Panc1 (cell line): ENCODE data around the gene COL13A1.

Source experiments
- POLR2AphosphoS5 ChIP-seq: IDR thresholded peaks from 2 replicates; pipeline ENCODE4 v1.6.1; 2012; ENCODE audit warnings: mild to moderate bottlenecking, low read depth, low read length, moderate library complexity
- TCF7L2 ChIP-seq: IDR thresholded peaks from 2 replicates; pipeline ENCODE4 v1.6.1; 2011; ENCODE audit warnings: mild to moderate bottlenecking, low read depth, low read length, inconsistent platforms
- TF ChIP-seq, protein P1 (sequence below): fragments of 450-650 bp; IDR thresholded peaks from 2 replicates; pipeline ENCODE4 v1.5.1; 2017; ENCODE audit warnings: mild to moderate bottlenecking

DNA sequence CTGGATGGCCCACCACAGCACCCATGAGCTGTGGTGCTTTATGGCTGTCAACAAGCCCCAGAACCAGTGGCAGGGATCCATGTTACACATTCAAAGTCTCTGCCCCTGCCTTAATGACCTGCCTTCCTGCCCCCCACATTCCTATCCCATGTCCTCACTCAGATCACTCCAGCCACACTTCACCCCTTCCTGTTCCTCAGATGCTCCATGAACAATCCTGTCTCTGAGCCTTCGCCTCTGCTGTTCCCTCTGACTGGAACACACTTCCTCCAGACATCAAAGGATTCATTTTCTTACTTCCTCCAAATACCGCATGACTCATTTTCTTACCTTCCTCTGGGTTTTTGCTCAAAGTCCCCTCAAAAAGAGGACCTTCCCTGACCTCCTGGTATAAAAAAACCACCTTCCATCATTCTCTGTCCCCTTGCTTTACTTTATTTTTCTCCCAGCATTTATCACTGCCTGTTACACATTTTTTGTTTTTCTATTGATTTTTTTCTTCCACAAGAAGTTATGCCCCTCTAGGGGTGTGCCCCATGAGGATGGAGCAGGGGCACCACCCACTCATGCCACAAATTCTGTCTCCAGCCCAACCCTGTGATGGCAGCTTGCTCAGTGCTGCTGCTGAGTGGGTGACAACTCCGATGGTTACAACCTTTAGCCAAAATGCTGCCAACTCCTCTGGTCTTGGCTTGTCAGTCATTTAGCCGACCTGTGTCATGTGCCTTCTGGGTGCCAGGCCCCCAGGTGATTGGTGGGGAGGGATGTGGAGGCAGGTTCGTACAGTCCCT is 18.2 kb downstream of the COL13A1 start:
- TF ChIP-seq, protein P1, sequence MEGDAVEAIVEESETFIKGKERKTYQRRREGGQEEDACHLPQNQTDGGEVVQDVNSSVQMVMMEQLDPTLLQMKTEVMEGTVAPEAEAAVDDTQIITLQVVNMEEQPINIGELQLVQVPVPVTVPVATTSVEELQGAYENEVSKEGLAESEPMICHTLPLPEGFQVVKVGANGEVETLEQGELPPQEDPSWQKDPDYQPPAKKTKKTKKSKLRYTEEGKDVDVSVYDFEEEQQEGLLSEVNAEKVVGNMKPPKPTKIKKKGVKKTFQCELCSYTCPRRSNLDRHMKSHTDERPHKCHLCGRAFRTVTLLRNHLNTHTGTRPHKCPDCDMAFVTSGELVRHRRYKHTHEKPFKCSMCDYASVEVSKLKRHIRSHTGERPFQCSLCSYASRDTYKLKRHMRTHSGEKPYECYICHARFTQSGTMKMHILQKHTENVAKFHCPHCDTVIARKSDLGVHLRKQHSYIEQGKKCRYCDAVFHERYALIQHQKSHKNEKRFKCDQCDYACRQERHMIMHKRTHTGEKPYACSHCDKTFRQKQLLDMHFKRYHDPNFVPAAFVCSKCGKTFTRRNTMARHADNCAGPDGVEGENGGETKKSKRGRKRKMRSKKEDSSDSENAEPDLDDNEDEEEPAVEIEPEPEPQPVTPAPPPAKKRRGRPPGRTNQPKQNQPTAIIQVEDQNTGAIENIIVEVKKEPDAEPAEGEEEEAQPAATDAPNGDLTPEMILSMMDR: no peak
- TF ChIP-seq TCF7L2 (no peak), POLR2AphosphoS5 (no peak)
